ENCODE results near the gene GNG10. TPM values are rescaled to one million over a fixed set of nuclear protein-coding genes. Genes with fewer than 3 reads are reported as not detected.
"Not testable (repeated sequence)": the region's sequence is repeated elsewhere in the genome, so short reads cannot be mapped to it uniquely, and the experiment has no call there.

Gene GNG10
- total and polyA plus RNA-seq, 4 experiments from 2014 or later = 9.8 to 37.5 (median 20.2) TPM

DNA sequence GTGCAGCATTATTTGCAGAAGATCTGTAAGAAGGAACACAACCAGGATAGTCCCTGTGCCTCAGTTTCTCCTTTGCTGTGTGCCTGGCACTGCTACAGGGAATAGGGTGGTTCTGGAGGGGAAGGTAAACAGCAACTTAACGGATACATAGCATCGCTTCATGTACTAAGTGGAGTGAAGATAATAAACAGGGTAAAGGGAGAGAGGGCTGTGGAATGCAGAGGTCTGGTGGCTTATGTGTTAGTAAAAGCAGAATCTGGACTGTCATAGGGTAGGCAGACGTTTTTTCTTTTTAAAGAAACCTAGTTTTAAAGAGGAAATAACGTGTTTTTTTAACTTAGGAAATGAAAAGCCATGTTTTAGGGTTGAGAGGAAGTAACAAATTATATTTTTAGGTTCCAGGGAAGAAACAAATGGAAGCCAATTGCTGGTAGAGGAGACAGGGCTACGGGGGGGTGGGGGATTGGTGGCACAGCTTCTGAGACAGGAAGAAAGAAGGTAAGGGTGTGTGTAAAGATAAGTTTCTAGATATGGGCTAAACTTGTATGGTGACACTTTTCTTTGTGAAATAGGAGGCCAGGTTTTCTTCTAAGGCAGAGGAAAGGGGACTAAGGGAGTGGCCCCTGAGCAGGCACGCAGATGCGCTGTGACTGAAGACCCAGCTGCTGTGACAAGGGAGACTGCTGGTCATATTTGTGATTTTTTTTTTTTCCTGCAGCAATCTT is 1.3 kb downstream of the GNG10 start:
- peak overlapping the region; percentile 90 to 97 (median 94) for H3K4me3 Mint-ChIP-seq
- DNase-seq = peak in 4 of 5 donors; percentile 6 to 45 (median 20)
- H3K27me3 Mint-ChIP-seq = no peaks in the 10 kb centered on the region
- H3K4me3 ChIP-seq (ENCODE audit: low read length in 2 of 2) = peak overlapping the region; percentile 43 to 76
- ChIA-PET CTCF (ENCODE audit: partially characterized antibody) (interaction anchor here (0.6 kb wide), 1 partner anchor 34 kb away, joined by 3 read pairs; no protein-coding TSS in a partner anchor), POLR2A (ENCODE audit: partially characterized antibody) (interaction anchor here (0.9 to 1.7 kb wide), 4 partner anchors 32 to 717 kb away, joined by 3 to 13 read pairs (median 8); partner anchors contain the start of genes DNAJC25, ECPAS and HSDL2)
- H3K4me1 ChIP-seq (ENCODE audit: insufficient read depth, low read length) = peaks cover 36% of the 10 kb centered on the region
- intact Hi-C loops (cut with micrococcal nuclease) = no loop called here
- H3K9me3 ChIP-seq (ENCODE audit: control insufficient read depth in 1 of 2, low read length in 2 of 2) = no peaks in the 10 kb centered on the region
- no peaks in the 10 kb centered on the region for H3K27me3 ChIP-seq (ENCODE audit: insufficient read depth, low read length)
- H3K27ac Mint-ChIP-seq = peak overlapping the region; percentile 68 to 98 (median 94)
- peaks cover 6 to 22% of the 10 kb centered on the region in 2 donors for H3K36me3 Mint-ChIP-seq
- H3K27ac ChIP-seq (ENCODE audit: low read depth, low read length) = peak overlapping the region; percentile 58
- H3K36me3 ChIP-seq (ENCODE audit: insufficient read depth, low read length) = peaks cover 6% of the 10 kb centered on the region
- no peaks in the 10 kb centered on the region for H3K9me3 Mint-ChIP-seq
- H3K4me1 Mint-ChIP-seq = peaks cover 21 to 44% (median 31%) of the 10 kb centered on the region in 4 donors

GRCh38 chr9:111663301-111663823 is 2.0 kb downstream of the GNG10 start:
- Mint-ChIP-seq H3K4me3 (peak overlapping the region; percentile 90 to 97 (median 94)), H3K27me3 (no peaks in the 10 kb centered on the region), H3K36me3 (peaks cover 6 to 26% of the 10 kb centered on the region in 2 donors), H3K27ac (peak overlapping the region; percentile 68 to 98 (median 94)), H3K9me3 (no peaks in the 10 kb centered on the region), H3K4me1 (peaks cover 21 to 44% (median 31%) of the 10 kb centered on the region in 4 donors)
- Histone ChIP-seq H3K27ac (ENCODE audit: low read depth, low read length) (peak overlapping the region; percentile 58), H3K4me1 (ENCODE audit: insufficient read depth, low read length) (peaks cover 36% of the 10 kb centered on the region), H3K9me3 (ENCODE audit: control insufficient read depth in 1 of 2, low read length in 2 of 2) (no peaks in the 10 kb centered on the region), H3K36me3 (ENCODE audit: insufficient read depth, low read length) (peaks cover 6% of the 10 kb centered on the region), H3K27me3 (ENCODE audit: insufficient read depth, low read length) (no peaks in the 10 kb centered on the region), H3K4me3 (ENCODE audit: low read length in 2 of 2) (no peak overlapping the region)
- no peak for DNase-seq
- intact Hi-C loops (cut with micrococcal nuclease) = no loop called here
- CTCF ChIA-PET (ENCODE audit: partially characterized antibody) = interaction anchor here (0.6 to 0.7 kb wide), 2 partner anchors 34 to 1257 kb away, joined by 3 read pairs; no protein-coding TSS in a partner anchor
- POLR2A ChIA-PET (ENCODE audit: partially characterized antibody) = interaction anchor here (0.8 to 1.5 kb wide), 2 partner anchors 32 to 33 kb away, joined by 6 to 11 read pairs; partner anchors contain the start of gene DNAJC25

DNA sequence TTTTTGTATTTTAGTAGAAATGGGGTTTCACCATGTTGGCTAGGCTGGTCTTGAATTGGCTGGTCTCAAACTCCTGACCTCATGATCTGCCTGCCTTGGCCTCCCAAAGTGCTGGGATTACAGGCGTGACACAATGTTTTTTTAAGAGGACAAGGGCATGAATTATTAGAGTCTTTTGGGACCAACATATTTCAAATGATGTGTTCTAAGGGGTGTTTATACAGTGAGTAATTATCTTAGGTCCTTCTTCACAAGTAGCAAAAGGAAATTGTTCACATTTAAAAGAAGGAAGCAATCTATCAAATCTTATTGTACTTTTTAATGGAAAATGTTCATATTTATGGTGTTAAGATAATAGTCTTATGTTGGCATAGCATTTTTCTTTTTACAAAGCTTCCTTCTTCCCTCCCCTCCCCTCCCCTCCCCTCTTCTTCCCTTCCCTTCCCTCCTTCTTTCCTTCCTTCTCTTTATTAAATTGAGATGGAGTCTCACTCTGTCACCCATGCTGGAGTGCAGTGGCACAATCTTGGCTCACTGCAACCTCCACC is 6.7 kb downstream of the GNG10 start:
- intact Hi-C loops (cut with micrococcal nuclease) = no loop called here
- Mint-ChIP-seq H3K36me3 (peaks cover 17 to 33% of the 10 kb centered on the region in 2 donors), H3K27ac (no peak overlapping the region), H3K4me3 (no peak overlapping the region), H3K9me3 (no peaks in the 10 kb centered on the region), H3K4me1 (peaks cover 10 to 20% (median 15%) of the 10 kb centered on the region in 4 donors), H3K27me3 (no peaks in the 10 kb centered on the region)
- Histone ChIP-seq H3K9me3 (ENCODE audit: control insufficient read depth in 1 of 2, low read length in 2 of 2) (no peaks in the 10 kb centered on the region), H3K27ac (ENCODE audit: low read depth, low read length) (no peak overlapping the region), H3K4me1 (ENCODE audit: insufficient read depth, low read length) (peaks cover 17% of the 10 kb centered on the region), H3K36me3 (ENCODE audit: insufficient read depth, low read length) (peaks cover 6% of the 10 kb centered on the region), H3K27me3 (ENCODE audit: insufficient read depth, low read length) (no peaks in the 10 kb centered on the region), H3K4me3 (ENCODE audit: low read length in 2 of 2) (no peak overlapping the region)
- ChIA-PET CTCF (ENCODE audit: partially characterized antibody) (no interaction called here), POLR2A (ENCODE audit: partially characterized antibody) (no interaction called here)
- no peak for DNase-seq

- intact Hi-C loops (cut with micrococcal nuclease); H3K27me3 ChIP-seq (ENCODE audit: insufficient read depth, low read length); H3K4me3 ChIP-seq (ENCODE audit: low read length in 2 of 2); H3K27ac Mint-ChIP-seq; H3K27ac ChIP-seq (ENCODE audit: low read depth, low read length); DNase-seq; H3K27me3 Mint-ChIP-seq; H3K9me3 Mint-ChIP-seq; H3K4me3 Mint-ChIP-seq; H3K9me3 ChIP-seq (ENCODE audit: control insufficient read depth in 1 of 2, low read length in 2 of 2); H3K36me3 ChIP-seq (ENCODE audit: insufficient read depth, low read length); POLR2A ChIA-PET (ENCODE audit: partially characterized antibody); CTCF ChIA-PET (ENCODE audit: partially characterized antibody): not testable (repeated sequence)
- peaks cover 12 to 30% of the 10 kb centered on the region in 2 donors for H3K36me3 Mint-ChIP-seq
- H3K4me1 Mint-ChIP-seq = peaks cover 5 to 15% (median 10%) of the 10 kb centered on the region in 4 donors
- H3K4me1 ChIP-seq (ENCODE audit: insufficient read depth, low read length) = peaks cover 12% of the 10 kb centered on the region
Measured at GRCh38 chr9:111668601-111669000, 7.2 kb downstream of the GNG10 start.

GRCh38 chr9:111674319-111674718 is 12.9 kb downstream of the GNG10 start:
- CTCF ChIA-PET (ENCODE audit: partially characterized antibody) = no interaction called here
- DNase-seq = no peak
- H3K27ac Mint-ChIP-seq = no peak overlapping the region

GRCh38 chr9:111676116-111676515 is 14.7 kb downstream of the GNG10 start:
- CTCF ChIA-PET (ENCODE audit: partially characterized antibody) = no interaction called here
- no peak overlapping the region for H3K4me3 Mint-ChIP-seq

More at GRCh38 chr9:111674319-111674718, 12.9 kb downstream of the GNG10 start:
- peaks cover 32 to 36% of the 10 kb centered on the region in 2 donors for H3K36me3 Mint-ChIP-seq
- H3K27me3 Mint-ChIP-seq = no peaks in the 10 kb centered on the region
- Histone ChIP-seq H3K27me3 (ENCODE audit: insufficient read depth, low read length) (no peaks in the 10 kb centered on the region), H3K4me1 (ENCODE audit: insufficient read depth, low read length) (no peaks in the 10 kb centered on the region), H3K4me3 (ENCODE audit: low read length in 2 of 2) (no peak overlapping the region), H3K9me3 (ENCODE audit: control insufficient read depth in 1 of 2, low read length in 2 of 2) (no peaks in the 10 kb centered on the region), H3K36me3 (ENCODE audit: insufficient read depth, low read length) (peaks cover 4% of the 10 kb centered on the region), H3K27ac (ENCODE audit: low read depth, low read length) (no peak overlapping the region)
- H3K4me1 Mint-ChIP-seq = no peaks in the 10 kb centered on the region
- POLR2A ChIA-PET (ENCODE audit: partially characterized antibody) = interaction anchor here (1.2 to 1.3 kb wide), 2 partner anchors 13 to 43 kb away, joined by 3 read pairs; partner anchors contain the start of genes DNAJC25 and GNG10
- intact Hi-C loops (cut with micrococcal nuclease) = no loop called here
- no peak overlapping the region for H3K4me3 Mint-ChIP-seq
- H3K9me3 Mint-ChIP-seq = no peaks in the 10 kb centered on the region

GRCh38 chr9:111678293-111678692 is 16.9 kb downstream of the GNG10 start:
- H3K9me3 ChIP-seq (ENCODE audit: control insufficient read depth in 1 of 2, low read length in 2 of 2) = no peaks in the 10 kb centered on the region
- ChIA-PET CTCF (ENCODE audit: partially characterized antibody) (no interaction called here), POLR2A (ENCODE audit: partially characterized antibody) (no interaction called here)
- intact Hi-C loops (cut with micrococcal nuclease) = no loop called here
- Mint-ChIP-seq H3K9me3 (no peaks in the 10 kb centered on the region), H3K4me3 (no peak overlapping the region), H3K27me3 (no peaks in the 10 kb centered on the region), H3K4me1 (no peaks in the 10 kb centered on the region), H3K36me3 (peaks cover 19 to 28% of the 10 kb centered on the region in 2 donors), H3K27ac (no peak overlapping the region)
- H3K36me3 ChIP-seq (ENCODE audit: insufficient read depth, low read length) = peaks cover 4% of the 10 kb centered on the region
- no peak overlapping the region for H3K27ac ChIP-seq (ENCODE audit: low read depth, low read length)
- H3K4me1 ChIP-seq (ENCODE audit: insufficient read depth, low read length) = no peaks in the 10 kb centered on the region
- no peak overlapping the region for H3K4me3 ChIP-seq (ENCODE audit: low read length in 2 of 2)
- no peaks in the 10 kb centered on the region for H3K27me3 ChIP-seq (ENCODE audit: insufficient read depth, low read length)
- DNase-seq = no peak

More at GRCh38 chr9:111676116-111676515, 14.7 kb downstream of the GNG10 start:
- no peak for DNase-seq
- H3K9me3 ChIP-seq (ENCODE audit: control insufficient read depth in 1 of 2, low read length in 2 of 2) = no peaks in the 10 kb centered on the region
- H3K4me1 Mint-ChIP-seq = no peaks in the 10 kb centered on the region
- H3K27ac ChIP-seq (ENCODE audit: low read depth, low read length) = no peak overlapping the region
- no peak overlapping the region for H3K27ac Mint-ChIP-seq
- no peaks in the 10 kb centered on the region for H3K9me3 Mint-ChIP-seq
- intact Hi-C loops (cut with micrococcal nuclease) = no loop called here
- no peaks in the 10 kb centered on the region for H3K27me3 Mint-ChIP-seq
- no peak overlapping the region for H3K4me3 ChIP-seq (ENCODE audit: low read length in 2 of 2)
- no peaks in the 10 kb centered on the region for H3K4me1 ChIP-seq (ENCODE audit: insufficient read depth, low read length)
- POLR2A ChIA-PET (ENCODE audit: partially characterized antibody) = no interaction called here
- no peaks in the 10 kb centered on the region for H3K27me3 ChIP-seq (ENCODE audit: insufficient read depth, low read length)
- H3K36me3 Mint-ChIP-seq = peaks cover 20 to 29% of the 10 kb centered on the region in 2 donors
- peaks cover 4% of the 10 kb centered on the region for H3K36me3 ChIP-seq (ENCODE audit: insufficient read depth, low read length)

All from CD4-positive, alpha-beta memory T cell (primary cell).